ENCODE measurements around the gene GNB3.

Gene GNB3

DNA sequence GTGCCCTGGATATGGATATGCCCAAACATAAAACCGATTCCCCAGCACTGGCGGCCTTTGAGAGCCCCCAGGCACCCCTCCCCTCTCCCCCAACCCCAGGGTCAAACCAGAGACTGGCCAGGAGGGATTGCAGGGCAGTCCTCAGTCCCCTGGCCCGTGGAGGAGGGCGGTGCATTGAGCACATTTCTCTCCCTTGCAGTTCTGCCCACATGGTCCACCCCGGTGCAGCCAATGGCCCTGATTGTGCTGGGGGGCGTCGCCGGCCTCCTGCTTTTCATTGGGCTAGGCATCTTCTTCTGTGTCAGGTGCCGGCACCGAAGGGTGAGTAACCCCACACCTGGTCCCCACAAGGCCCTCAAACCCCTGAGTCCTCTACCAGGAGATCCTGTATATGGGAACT lies 22.5 kb upstream of the GNB3 start:
- no peak for TF ChIP-seq CTCF (IDR thresholded peaks at IDR 0.05; ENCODE audit: low read depth, low read length, missing control alignments)
- DNase-seq (ENCODE audit: low read depth): no peak
- no peak overlapping the region for H3K4me3 ChIP-seq (ENCODE audit: low read depth, low read length)

- no peak for TF ChIP-seq CTCF (IDR thresholded peaks at IDR 0.05; ENCODE audit: low read depth, low read length, missing control alignments)
- DNase-seq (ENCODE audit: low read depth): no peak
- H3K4me3 ChIP-seq (ENCODE audit: low read depth, low read length): no peak overlapping the region
These were observed 22.1 kb upstream of the GNB3 start for GRCh38 chr12:6818645-6819044.

DNA sequence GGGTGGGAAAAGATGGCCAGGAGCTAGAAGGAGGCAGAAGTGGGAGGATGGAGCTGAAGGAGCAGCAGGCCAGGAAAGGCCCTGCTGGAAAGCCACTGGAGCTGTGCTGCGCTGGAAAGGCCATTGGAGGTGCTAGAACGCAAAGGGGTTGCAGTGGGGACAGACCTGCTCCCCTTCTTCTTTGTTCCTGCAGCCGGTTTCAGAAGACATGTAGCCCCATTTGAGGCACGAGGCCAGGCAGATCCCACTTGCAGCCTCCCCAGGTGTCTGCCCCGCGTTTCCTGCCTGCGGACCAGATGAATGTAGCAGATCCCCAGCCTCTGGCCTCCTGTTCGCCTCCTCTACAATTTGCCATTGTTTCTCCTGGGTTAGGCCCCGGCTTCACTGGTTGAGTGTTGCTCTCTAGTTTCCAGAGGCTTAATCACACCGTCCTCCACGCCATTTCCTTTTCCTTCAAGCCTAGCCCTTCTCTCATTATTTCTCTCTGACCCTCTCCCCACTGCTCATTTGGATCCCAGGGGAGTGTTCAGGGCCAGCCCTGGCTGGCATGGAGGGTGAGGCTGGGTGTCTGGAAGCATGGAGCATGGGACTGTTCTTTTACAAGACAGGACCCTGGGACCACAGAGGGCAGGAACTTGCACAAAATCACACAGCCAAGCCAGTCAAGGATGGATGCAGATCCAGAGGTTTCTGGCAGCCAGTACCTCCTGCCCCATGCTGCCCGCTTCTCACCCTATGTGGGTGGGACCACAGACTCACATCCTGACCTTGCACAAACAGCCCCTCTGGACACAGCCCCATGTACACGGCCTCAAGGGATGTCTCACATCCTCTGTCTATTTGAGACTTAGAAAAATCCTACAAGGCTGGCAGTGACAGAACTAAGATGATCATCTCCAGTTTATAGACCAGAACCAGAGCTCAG lies 21.4 kb upstream of the GNB3 start:
- DNase-seq (ENCODE audit: low read depth): no peak
- no peak overlapping the region for H3K4me3 ChIP-seq (ENCODE audit: low read depth, low read length)
- TF ChIP-seq CTCF (IDR thresholded peaks at IDR 0.05; ENCODE audit: low read depth, low read length, missing control alignments): no peak

DNA sequence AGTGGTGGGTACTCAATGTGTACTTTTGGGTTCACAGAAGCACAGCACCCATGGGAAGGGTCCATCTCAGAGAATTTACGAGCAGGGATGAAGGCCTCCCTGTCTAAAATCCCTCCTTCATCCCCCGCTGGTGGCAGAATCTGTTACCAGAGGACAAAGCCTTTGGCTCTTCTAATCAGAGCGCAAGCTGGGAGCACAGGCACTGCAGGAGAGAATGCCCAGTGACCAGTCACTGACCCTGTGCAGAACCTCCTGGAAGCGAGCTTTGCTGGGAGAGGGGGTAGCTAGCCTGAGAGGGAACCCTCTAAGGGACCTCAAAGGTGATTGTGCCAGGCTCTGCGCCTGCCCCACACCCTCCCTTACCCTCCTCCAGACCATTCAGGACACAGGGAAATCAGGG lies 20.6 kb upstream of the GNB3 start:
- DNase-seq (ENCODE audit: low read depth): no peak
- no peak for TF ChIP-seq CTCF (IDR thresholded peaks at IDR 0.05; ENCODE audit: low read depth, low read length, missing control alignments)
- H3K4me3 ChIP-seq (ENCODE audit: low read depth, low read length): no peak overlapping the region

- DNase-seq (ENCODE audit: low read depth): no peak
- no peak for TF ChIP-seq CTCF (IDR thresholded peaks at IDR 0.05; ENCODE audit: low read depth, low read length, missing control alignments)
- H3K4me3 ChIP-seq (ENCODE audit: low read depth, low read length): no peak within 1 kb of the TSS
These were observed 18.9 kb upstream of the GNB3 start, which contains the start of gene GPR162 for GRCh38 chr12:6821591-6822425. Gene GPR162 (plus strand): TSS chr12:6821821. CDS start chr12:6823899, 2,078 bp downstream.

DNA sequence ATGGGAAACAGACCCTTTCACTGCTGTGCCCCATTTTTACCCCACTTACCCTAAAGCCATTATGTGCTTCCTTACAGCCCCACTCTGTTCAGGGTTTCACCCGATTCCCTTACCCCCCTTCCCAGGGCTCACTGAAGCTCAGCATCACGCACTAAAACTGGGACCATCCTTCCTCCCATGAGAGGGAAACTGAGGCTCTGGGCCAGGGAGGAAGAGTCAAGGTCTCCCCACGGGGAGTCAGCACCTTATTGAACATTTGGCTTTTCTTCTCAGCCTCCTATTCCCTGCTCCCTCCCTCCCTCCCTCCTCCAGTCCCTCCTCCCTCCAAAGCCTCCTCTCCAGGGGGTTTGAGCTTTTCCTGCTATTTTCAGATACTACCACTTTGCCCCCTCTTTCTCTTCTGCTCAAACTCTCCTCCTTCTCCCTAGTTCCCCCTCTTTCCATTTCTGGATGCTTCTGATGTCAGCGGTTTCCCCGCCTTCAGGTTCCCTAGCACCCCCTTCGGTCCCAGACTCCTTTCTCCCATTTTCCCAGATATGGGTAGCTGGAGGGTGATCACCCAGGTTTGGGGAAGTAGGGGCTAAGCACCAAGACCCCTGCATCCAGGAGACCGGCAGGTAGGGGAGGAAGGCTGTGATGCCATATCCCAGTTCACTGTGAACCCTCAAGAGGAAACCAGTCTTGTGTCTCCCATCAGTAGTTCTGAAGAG lies 18.1 kb upstream of the GNB3 start:
- no peak for TF ChIP-seq CTCF (IDR thresholded peaks at IDR 0.05; ENCODE audit: low read depth, low read length, missing control alignments)
- DNase-seq (ENCODE audit: low read depth): no peak
- no peak overlapping the region for H3K4me3 ChIP-seq (ENCODE audit: low read depth, low read length)

All from GM12864 (cell line).